ENCODE results near the gene PRSS57.

Gene PRSS57

GRCh38 chr19:651114-651818, 44.0 kb downstream of the PRSS57 start:
- intact Hi-C loops (cut with DNase I; ENCODE audit: low total_unique reads): no loop called here
- peaks cover 40 to 85% (median 75%) of the 10 kb centered on the region in 3 donors for H3K36me3 ChIP-seq
- no peaks in the 10 kb centered on the region for H3K4me1 ChIP-seq
- no peaks in the 10 kb centered on the region for H3K27me3 ChIP-seq
- H3K27ac ChIP-seq: no peak overlapping the region
- TF ChIP-seq CTCF (IDR thresholded peaks at IDR 0.05): no peak
- no peaks in the 10 kb centered on the region for H3K9me3 ChIP-seq
- DNase-seq: no peak
- no peak overlapping the region for H3K4me3 ChIP-seq

GRCh38 chr19:650121-650520, 45.1 kb downstream of the PRSS57 start:
- Histone ChIP-seq H3K27me3 (no peaks in the 10 kb centered on the region), H3K4me3 (no peak overlapping the region), H3K36me3 (peaks cover 40 to 91% (median 82%) of the 10 kb centered on the region in 3 donors), H3K27ac (no peak overlapping the region), H3K9me3 (no peaks in the 10 kb centered on the region), H3K4me1 (no peaks in the 10 kb centered on the region)
- intact Hi-C loops (cut with DNase I; ENCODE audit: low total_unique reads): no loop called here
- DNase-seq: no peak
- no peak for TF ChIP-seq CTCF (IDR thresholded peaks at IDR 0.05)

- intact Hi-C loops (cut with DNase I; ENCODE audit: low total_unique reads): no loop called here
- Histone ChIP-seq H3K4me3 (no peak overlapping the region), H3K36me3 (peaks cover 40 to 97% (median 84%) of the 10 kb centered on the region in 3 donors), H3K27me3 (no peaks in the 10 kb centered on the region), H3K9me3 (no peaks in the 10 kb centered on the region), H3K27ac (no peak overlapping the region), H3K4me1 (no peaks in the 10 kb centered on the region)
- DNase-seq: no peak
- TF ChIP-seq CTCF (IDR thresholded peaks at IDR 0.05): no peak
Measured at GRCh38 chr19:648904-649801, 46.1 kb downstream of the PRSS57 start.

- H3K36me3 ChIP-seq: peaks cover 40 to 88% (median 76%) of the 10 kb centered on the region in 3 donors
- intact Hi-C loops (cut with DNase I; ENCODE audit: low total_unique reads): no loop called here
Measured at GRCh38 chr19:648305-648704, 46.9 kb downstream of the PRSS57 start.

More at GRCh38 chr19:648305-648704, 46.9 kb downstream of the PRSS57 start:
- H3K4me3 ChIP-seq: no peak overlapping the region
- no peaks in the 10 kb centered on the region for H3K4me1 ChIP-seq
- DNase-seq: no peak
- no peak overlapping the region for H3K27ac ChIP-seq
- no peaks in the 10 kb centered on the region for H3K9me3 ChIP-seq
- TF ChIP-seq CTCF (IDR thresholded peaks at IDR 0.05): no peak
- no peaks in the 10 kb centered on the region for H3K27me3 ChIP-seq

Data from tibial artery (tissue), 4 donors.